ENCODE data around the gene ZBTB16.

DNA sequence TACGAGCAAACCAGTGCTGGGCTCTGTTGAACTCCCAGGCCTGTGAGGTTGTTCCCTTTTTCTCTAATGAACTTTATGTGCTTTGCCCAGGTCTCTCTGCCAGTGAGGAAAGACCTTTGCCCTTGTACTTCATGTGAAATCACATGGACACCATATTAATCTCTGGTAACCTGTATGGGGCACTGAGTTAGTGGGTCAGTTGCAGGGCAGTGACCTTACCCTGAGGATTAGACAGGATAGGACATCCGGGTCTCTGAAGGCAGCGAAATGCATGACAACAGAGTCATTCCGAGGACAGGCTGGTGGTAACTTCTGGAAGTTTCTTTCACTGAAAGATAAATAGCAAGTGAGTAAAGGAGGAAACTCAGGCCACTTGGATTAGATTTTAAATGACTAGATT, 93.7 kb downstream of the ZBTB16 start:
- TF ChIP-seq CTCF (IDR thresholded peaks at IDR 0.05; ENCODE audit: insufficient read depth, low read length) = no peak
- TF ChIP-seq POLR2AphosphoS5 (IDR thresholded peaks at IDR 0.05; ENCODE audit: low read depth) = no peak
- no peak for TF ChIP-seq REST (IDR thresholded peaks at IDR 0.05; ENCODE audit: insufficient replicate concordance, low read depth)

All from HL-60 (cell line).